Hematopoietic multipotent progenitor cell treated with erythropoietin and hydrocortisone succinate and interleukin-3 and kit ligand, for 17 days (in vitro differentiated cells): Measurements from ENCODE around the gene PPM1D.
"Not testable (repeated sequence)": the region's sequence is repeated elsewhere in the genome, so short reads cannot be mapped to it uniquely, and the experiment has no call there.

Source experiments
- DNase-seq: peaks from one replicate; pipeline ENCODE4 v3.0.0-alpha.2; 2015; ENCODE audit warnings: low spot score

Gene PPM1D

GRCh38 chr17:60594170-60594569, 5.8 kb upstream of the PPM1D start:
- not testable (repeated sequence) for DNase-seq

- DNase-seq: no peak
Observed at GRCh38 chr17:60594734-60595133, 5.3 kb upstream of the PPM1D start.

GRCh38 chr17:60597297-60597696, 2.7 kb upstream of the PPM1D start:
- DNase-seq: no peak

GRCh38 chr17:60598001-60598736, 1.8 kb upstream of the PPM1D start:
- DNase-seq: no peak

GRCh38 chr17:60599220-60599619, 773 bp upstream of the PPM1D start:
- DNase-seq: no peak

GRCh38 chr17:60600490-60601446, 775 bp downstream of the PPM1D start:
- peak; percentile 92 for DNase-seq

- DNase-seq: peak; percentile 93
Observed at GRCh38 chr17:60601447-60602384, 1.7 kb downstream of the PPM1D start.

GRCh38 chr17:60602385-60602742, 2.4 kb downstream of the PPM1D start:
- DNase-seq: no peak

- DNase-seq: no peak
Observed at GRCh38 chr17:60602871-60603270, 2.9 kb downstream of the PPM1D start.

GRCh38 chr17:60603477-60603876, 3.5 kb downstream of the PPM1D start:
- not testable (repeated sequence) for DNase-seq

- no peak for DNase-seq
Observed at GRCh38 chr17:60604686-60605334, 4.8 kb downstream of the PPM1D start.

GRCh38 chr17:60606036-60606435, 6.0 kb downstream of the PPM1D start:
- DNase-seq: no peak

- DNase-seq: peak; percentile 54
Observed at GRCh38 chr17:60610473-60610872, 10.5 kb downstream of the PPM1D start.

GRCh38 chr17:60611321-60611720, 11.3 kb downstream of the PPM1D start:
- not testable (repeated sequence) for DNase-seq

GRCh38 chr17:60613325-60613724, 13.3 kb downstream of the PPM1D start:
- DNase-seq: no peak

- not testable (repeated sequence) for DNase-seq
Observed at GRCh38 chr17:60613796-60614195, 13.8 kb downstream of the PPM1D start.

- not testable (repeated sequence) for DNase-seq
Observed at GRCh38 chr17:60614247-60614646, 14.3 kb downstream of the PPM1D start.

GRCh38 chr17:60615108-60615507, 15.1 kb downstream of the PPM1D start:
- DNase-seq: no peak

GRCh38 chr17:60615840-60616239, 15.8 kb downstream of the PPM1D start:
- DNase-seq: no peak

GRCh38 chr17:60618080-60618479, 18.1 kb downstream of the PPM1D start:
- DNase-seq: no peak

GRCh38 chr17:60618854-60619526, 19.0 kb downstream of the PPM1D start:
- DNase-seq: no peak
